ENCODE data around the gene UBN2. TPM values are rescaled to one million over a fixed set of nuclear protein-coding genes. Genes with fewer than 3 reads are reported as not detected.

Gene UBN2
- total and polyA plus RNA-seq, 4 experiments from 2014 or later = 0.49 to 26.7 (median 13.6) TPM

DNA sequence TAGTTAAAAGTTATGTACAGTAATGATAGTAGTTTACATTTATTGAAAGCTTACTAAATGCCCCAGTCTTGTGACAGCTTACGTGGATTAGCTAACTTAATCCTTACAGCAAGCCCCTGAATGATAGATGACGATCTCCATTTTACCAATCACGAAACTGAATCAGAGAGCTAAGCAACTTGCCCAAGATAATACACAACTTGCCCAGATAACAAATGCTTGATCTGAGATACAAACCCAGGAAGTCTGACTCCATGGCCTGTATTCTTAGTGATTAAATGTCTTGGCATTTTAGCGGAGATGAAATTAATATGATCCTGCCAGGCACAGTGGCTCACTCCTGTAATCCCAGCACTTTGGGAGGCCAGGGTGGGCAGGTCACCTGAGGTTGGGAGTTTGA lies 63.2 kb downstream of the UBN2 start:
- H3K36me3 Mint-ChIP-seq = peaks cover 25 to 39% of the 10 kb centered on the region in 2 donors
- CTCF ChIA-PET (ENCODE audit: partially characterized antibody) = interaction anchor here (0.5 to 1.3 kb wide), 2 partner anchors 9 to 546 kb away, joined by 3 read pairs; no protein-coding TSS in a partner anchor

DNA sequence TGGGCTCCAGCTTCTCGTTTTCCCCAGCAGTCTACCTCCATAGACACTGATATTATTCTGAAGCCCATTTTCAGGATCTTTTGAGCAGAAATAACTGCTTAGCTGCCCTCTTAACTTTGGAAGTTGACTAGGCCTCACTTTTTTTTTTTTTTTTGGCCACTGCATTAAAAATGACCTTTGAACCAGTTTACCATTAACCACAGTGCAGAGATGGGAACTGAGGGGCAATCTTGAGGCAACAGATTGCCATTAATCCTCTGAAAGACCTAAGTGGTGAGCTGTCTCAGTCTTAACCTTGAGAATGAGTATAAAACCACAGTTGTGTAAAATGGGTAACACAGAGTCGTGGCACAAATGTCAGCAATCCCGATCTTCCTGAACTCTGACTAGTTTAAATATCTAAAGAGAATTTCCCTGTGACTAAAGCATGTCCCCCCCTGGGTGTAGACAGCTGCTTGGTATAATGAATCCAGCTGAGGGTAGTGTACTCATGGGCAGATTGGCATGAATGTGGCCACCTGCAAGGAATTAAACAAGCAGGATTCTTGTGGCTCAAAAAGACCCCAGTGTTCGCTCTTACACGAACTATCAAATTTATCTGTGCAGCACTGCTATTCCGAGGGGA lies 64.0 kb downstream of the UBN2 start:
- H3K36me3 ChIP-seq (ENCODE audit: insufficient read depth, low read length) = no peaks in the 10 kb centered on the region
- H3K4me1 Mint-ChIP-seq = no peaks in the 10 kb centered on the region
- no peak overlapping the region for H3K4me3 Mint-ChIP-seq
- H3K27ac ChIP-seq (ENCODE audit: low read depth, low read length) = no peak overlapping the region
- no peak overlapping the region for H3K4me3 ChIP-seq (ENCODE audit: low read length in 2 of 2)
- H3K9me3 Mint-ChIP-seq = no peaks in the 10 kb centered on the region
- CTCF ChIA-PET (ENCODE audit: partially characterized antibody) = interaction anchor here (0.7 to 1.3 kb wide), 2 partner anchors 10 to 1225 kb away, joined by 3 read pairs; no protein-coding TSS in a partner anchor
- no peaks in the 10 kb centered on the region for H3K27me3 ChIP-seq (ENCODE audit: insufficient read depth, low read length)
- DNase-seq = no peak
- POLR2A ChIA-PET (ENCODE audit: partially characterized antibody) = interaction anchor here (0.7 kb wide), 1 partner anchor 9 kb away, joined by 3 read pairs; no protein-coding TSS in a partner anchor
- no peaks in the 10 kb centered on the region for H3K4me1 ChIP-seq (ENCODE audit: insufficient read depth, low read length)
- intact Hi-C loops (cut with micrococcal nuclease) = no loop called here
- peaks cover 32 to 44% of the 10 kb centered on the region in 2 donors for H3K36me3 Mint-ChIP-seq
- H3K27ac Mint-ChIP-seq = peak overlapping the region in 2 of 7 donors; percentile 4 to 35
- no peaks in the 10 kb centered on the region for H3K27me3 Mint-ChIP-seq
- H3K9me3 ChIP-seq (ENCODE audit: control insufficient read depth in 1 of 2, low read length in 2 of 2) = no peaks in the 10 kb centered on the region

More for the DNA sequence above, 63.2 kb downstream of the UBN2 start:
- Histone ChIP-seq H3K36me3 (ENCODE audit: insufficient read depth, low read length) (no peaks in the 10 kb centered on the region), H3K27me3 (ENCODE audit: insufficient read depth, low read length) (no peaks in the 10 kb centered on the region), H3K4me1 (ENCODE audit: insufficient read depth, low read length) (no peaks in the 10 kb centered on the region), H3K4me3 (ENCODE audit: low read length in 2 of 2) (no peak overlapping the region), H3K27ac (ENCODE audit: low read depth, low read length) (no peak overlapping the region), H3K9me3 (ENCODE audit: control insufficient read depth in 1 of 2, low read length in 2 of 2) (no peaks in the 10 kb centered on the region)
- DNase-seq = no peak
- H3K27ac Mint-ChIP-seq = no peak overlapping the region
- no peaks in the 10 kb centered on the region for H3K4me1 Mint-ChIP-seq
- POLR2A ChIA-PET (ENCODE audit: partially characterized antibody) = no interaction called here
- intact Hi-C loops (cut with micrococcal nuclease) = no loop called here
- no peak overlapping the region for H3K4me3 Mint-ChIP-seq
- H3K27me3 Mint-ChIP-seq = no peaks in the 10 kb centered on the region
- no peaks in the 10 kb centered on the region for H3K9me3 Mint-ChIP-seq

DNA sequence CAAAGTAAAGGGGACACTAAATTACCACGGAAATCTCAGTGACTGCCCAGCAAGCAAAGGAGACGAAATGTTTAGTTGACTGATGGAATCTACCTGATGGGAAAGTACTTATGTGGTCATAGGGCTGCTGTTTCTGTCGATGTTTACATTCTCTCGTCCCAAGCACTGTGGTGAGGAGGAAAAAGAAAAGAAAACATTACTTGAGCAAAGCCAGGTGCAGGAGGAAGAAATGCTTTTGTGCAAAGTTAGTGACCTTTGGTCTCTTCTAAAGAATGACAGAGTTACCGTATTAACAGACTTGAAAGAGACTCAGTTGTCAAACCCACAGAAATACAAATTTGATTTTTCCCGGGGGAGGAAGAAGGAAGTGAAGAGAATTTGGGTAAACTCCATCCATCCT lies 66.8 kb downstream of the UBN2 start:
- intact Hi-C loops (cut with micrococcal nuclease) = no loop called here
- no peaks in the 10 kb centered on the region for H3K4me1 Mint-ChIP-seq
- H3K27ac ChIP-seq (ENCODE audit: low read depth, low read length) = no peak overlapping the region
- H3K4me1 ChIP-seq (ENCODE audit: insufficient read depth, low read length) = no peaks in the 10 kb centered on the region
- no peak overlapping the region for H3K27ac Mint-ChIP-seq
- no peaks in the 10 kb centered on the region for H3K36me3 ChIP-seq (ENCODE audit: insufficient read depth, low read length)
- no peaks in the 10 kb centered on the region for H3K9me3 ChIP-seq (ENCODE audit: control insufficient read depth in 1 of 2, low read length in 2 of 2)
- CTCF ChIA-PET (ENCODE audit: partially characterized antibody) = no interaction called here
- DNase-seq = no peak
- POLR2A ChIA-PET (ENCODE audit: partially characterized antibody) = no interaction called here
- no peak overlapping the region for H3K4me3 Mint-ChIP-seq
- peaks cover 42 to 50% of the 10 kb centered on the region in 2 donors for H3K36me3 Mint-ChIP-seq
- no peaks in the 10 kb centered on the region for H3K27me3 Mint-ChIP-seq
- no peaks in the 10 kb centered on the region for H3K27me3 ChIP-seq (ENCODE audit: insufficient read depth, low read length)
- no peaks in the 10 kb centered on the region for H3K9me3 Mint-ChIP-seq
- no peak overlapping the region for H3K4me3 ChIP-seq (ENCODE audit: low read length in 2 of 2)

DNA sequence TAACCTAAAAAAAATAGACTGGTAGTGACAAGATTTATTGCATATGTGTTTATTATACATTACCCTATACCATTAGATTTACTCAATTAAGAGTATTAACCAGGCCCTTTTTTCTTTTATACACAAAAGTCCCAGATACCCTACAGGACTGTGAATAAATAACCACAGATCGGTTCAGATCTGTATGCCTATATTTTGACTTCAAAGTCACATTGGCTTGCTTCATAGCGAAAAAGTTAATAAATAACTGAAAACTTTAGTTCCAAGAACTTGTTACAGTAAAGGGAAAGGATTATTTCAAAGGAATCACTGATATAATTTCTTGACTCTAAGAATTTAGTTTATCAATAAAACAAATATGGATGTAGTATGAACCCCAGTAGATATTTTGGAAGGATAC lies 68.3 kb downstream of the UBN2 start:
- H3K9me3 Mint-ChIP-seq = peaks cover 0 to 2% (median 0%) of the 10 kb centered on the region in 8 donors
- H3K4me1 Mint-ChIP-seq = no peaks in the 10 kb centered on the region
- Histone ChIP-seq H3K4me1 (ENCODE audit: insufficient read depth, low read length) (no peaks in the 10 kb centered on the region), H3K36me3 (ENCODE audit: insufficient read depth, low read length) (no peaks in the 10 kb centered on the region), H3K9me3 (ENCODE audit: control insufficient read depth in 1 of 2, low read length in 2 of 2) (no peaks in the 10 kb centered on the region), H3K27me3 (ENCODE audit: insufficient read depth, low read length) (no peaks in the 10 kb centered on the region), H3K4me3 (ENCODE audit: low read length in 2 of 2) (no peak overlapping the region), H3K27ac (ENCODE audit: low read depth, low read length) (no peak overlapping the region)
- ChIA-PET CTCF (ENCODE audit: partially characterized antibody) (no interaction called here), POLR2A (ENCODE audit: partially characterized antibody) (no interaction called here)
- peaks cover 34 to 45% of the 10 kb centered on the region in 2 donors for H3K36me3 Mint-ChIP-seq
- H3K27ac Mint-ChIP-seq = no peak overlapping the region
- intact Hi-C loops (cut with micrococcal nuclease) = no loop called here
- DNase-seq = no peak
- no peak overlapping the region for H3K4me3 Mint-ChIP-seq
- H3K27me3 Mint-ChIP-seq = no peaks in the 10 kb centered on the region

DNA sequence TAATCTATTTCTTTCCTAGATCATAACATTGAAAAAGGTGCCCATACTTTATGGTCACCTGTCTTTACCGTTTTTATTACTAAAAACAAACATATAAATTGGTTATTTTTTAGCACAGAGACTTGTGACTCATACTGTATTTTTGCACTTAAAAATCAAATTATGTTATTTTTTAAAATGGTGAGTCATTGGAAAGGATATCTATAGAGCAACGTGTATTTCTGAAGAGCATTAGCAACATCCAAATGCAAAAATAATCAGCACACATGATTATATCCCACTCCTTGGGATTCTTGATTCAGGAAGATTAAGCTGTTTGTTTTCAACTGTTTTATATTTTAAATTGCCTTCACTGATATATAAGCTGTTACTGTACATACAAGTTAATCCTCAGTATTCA lies 69.4 kb downstream of the UBN2 start:
- Histone ChIP-seq H3K4me3 (ENCODE audit: low read length in 2 of 2) (no peak overlapping the region), H3K27ac (ENCODE audit: low read depth, low read length) (no peak overlapping the region), H3K9me3 (ENCODE audit: control insufficient read depth in 1 of 2, low read length in 2 of 2) (no peaks in the 10 kb centered on the region), H3K4me1 (ENCODE audit: insufficient read depth, low read length) (no peaks in the 10 kb centered on the region), H3K36me3 (ENCODE audit: insufficient read depth, low read length) (no peaks in the 10 kb centered on the region), H3K27me3 (ENCODE audit: insufficient read depth, low read length) (no peaks in the 10 kb centered on the region)
- H3K9me3 Mint-ChIP-seq = peaks cover 0 to 2% (median 0%) of the 10 kb centered on the region in 8 donors
- ChIA-PET CTCF (ENCODE audit: partially characterized antibody) (no interaction called here), POLR2A (ENCODE audit: partially characterized antibody) (no interaction called here)
- no peaks in the 10 kb centered on the region for H3K27me3 Mint-ChIP-seq
- intact Hi-C loops (cut with micrococcal nuclease) = no loop called here
- peaks cover 29 to 36% of the 10 kb centered on the region in 2 donors for H3K36me3 Mint-ChIP-seq
- no peaks in the 10 kb centered on the region for H3K4me1 Mint-ChIP-seq
- H3K27ac Mint-ChIP-seq = no peak overlapping the region
- H3K4me3 Mint-ChIP-seq = no peak overlapping the region
- DNase-seq = no peak

DNA sequence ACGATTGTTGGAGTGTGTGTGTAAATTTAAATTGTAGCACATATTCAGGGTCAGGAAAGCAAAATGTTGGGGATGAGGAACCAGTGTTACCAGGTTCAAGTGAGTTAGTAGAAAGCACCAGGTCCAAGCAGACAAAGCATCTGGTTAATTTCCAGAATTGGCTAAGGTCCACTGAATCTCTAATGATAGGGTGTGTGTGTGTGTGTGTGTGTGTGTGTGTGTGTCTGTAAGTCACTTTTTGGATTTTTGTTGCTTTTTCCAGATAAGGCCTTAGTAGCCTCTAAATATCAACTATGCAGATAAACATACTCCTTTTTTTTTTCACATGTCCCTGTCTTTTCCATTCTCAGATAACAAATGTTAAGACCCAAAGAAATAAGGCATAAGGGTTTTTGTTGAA lies 73.5 kb downstream of the UBN2 start:
- CTCF ChIA-PET (ENCODE audit: partially characterized antibody) = interaction anchor here (0.7 to 0.9 kb wide), 2 partner anchors 16 to 287 kb away, joined by 3 to 4 read pairs; no protein-coding TSS in a partner anchor
- Histone ChIP-seq H3K27me3 (ENCODE audit: insufficient read depth, low read length) (no peaks in the 10 kb centered on the region), H3K27ac (ENCODE audit: low read depth, low read length) (no peak overlapping the region), H3K9me3 (ENCODE audit: control insufficient read depth in 1 of 2, low read length in 2 of 2) (no peaks in the 10 kb centered on the region), H3K4me3 (ENCODE audit: low read length in 2 of 2) (no peak overlapping the region), H3K4me1 (ENCODE audit: insufficient read depth, low read length) (no peaks in the 10 kb centered on the region), H3K36me3 (ENCODE audit: insufficient read depth, low read length) (no peaks in the 10 kb centered on the region)
- H3K27ac Mint-ChIP-seq = peak overlapping the region in 2 of 7 donors; percentile 1 to 69
- no peaks in the 10 kb centered on the region for H3K4me1 Mint-ChIP-seq
- peaks cover 0 to 2% (median 0%) of the 10 kb centered on the region in 8 donors for H3K9me3 Mint-ChIP-seq
- POLR2A ChIA-PET (ENCODE audit: partially characterized antibody) = interaction anchor here (0.6 kb wide), 1 partner anchor 9 kb away, joined by 3 read pairs; no protein-coding TSS in a partner anchor
- no peaks in the 10 kb centered on the region for H3K27me3 Mint-ChIP-seq
- no peak overlapping the region for H3K4me3 Mint-ChIP-seq
- peaks cover 15 to 17% of the 10 kb centered on the region in 2 donors for H3K36me3 Mint-ChIP-seq
- no peak for DNase-seq
- intact Hi-C loops (cut with micrococcal nuclease) = no loop called here

DNA sequence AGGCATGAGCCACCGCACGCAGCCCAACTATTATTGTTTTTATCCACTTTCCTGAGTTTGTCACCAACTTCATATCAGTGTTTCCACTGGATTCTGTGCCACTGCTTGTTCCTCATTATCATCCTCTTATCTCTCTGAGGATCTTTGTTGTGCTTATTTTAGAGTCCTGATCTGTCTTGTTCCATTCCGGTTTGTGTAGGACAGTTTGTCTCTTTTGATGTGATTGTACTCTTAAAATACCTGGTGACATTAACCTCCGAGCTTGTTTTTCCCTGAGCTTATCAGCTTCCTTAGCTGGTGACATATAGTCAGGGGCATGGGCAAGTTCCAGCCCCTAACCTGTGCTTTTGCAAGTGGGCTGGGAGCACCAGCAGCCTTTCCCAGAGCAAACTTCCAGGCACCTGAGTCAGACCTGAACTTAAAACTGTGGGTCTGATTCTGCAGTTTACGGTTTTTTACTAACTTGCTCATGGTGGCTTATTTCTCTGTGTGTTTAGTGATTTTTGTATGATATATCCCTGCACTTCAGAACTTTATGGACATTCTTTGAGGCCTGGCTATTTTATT lies 87.0 kb downstream of the UBN2 start:
- peak overlapping the region in 1 of 7 donors; percentile 53 for H3K27ac Mint-ChIP-seq
- H3K27me3 ChIP-seq (ENCODE audit: insufficient read depth, low read length) = no peaks in the 10 kb centered on the region
- no peak overlapping the region for H3K4me3 ChIP-seq (ENCODE audit: low read length in 2 of 2)
- CTCF ChIA-PET (ENCODE audit: partially characterized antibody) = no interaction called here
- H3K27me3 Mint-ChIP-seq = peaks cover 2 to 3% of the 10 kb centered on the region in 2 donors
- DNase-seq = no peak
- no peaks in the 10 kb centered on the region for H3K36me3 Mint-ChIP-seq
- H3K36me3 ChIP-seq (ENCODE audit: insufficient read depth, low read length) = no peaks in the 10 kb centered on the region
- H3K9me3 ChIP-seq (ENCODE audit: control insufficient read depth in 1 of 2, low read length in 2 of 2) = no peaks in the 10 kb centered on the region
- H3K4me1 Mint-ChIP-seq = no peaks in the 10 kb centered on the region
- no peak overlapping the region for H3K27ac ChIP-seq (ENCODE audit: low read depth, low read length)
- no peaks in the 10 kb centered on the region for H3K9me3 Mint-ChIP-seq
- peak overlapping the region in 1 of 8 donors; percentile 48 for H3K4me3 Mint-ChIP-seq
- POLR2A ChIA-PET (ENCODE audit: partially characterized antibody) = no interaction called here
- intact Hi-C loops (cut with micrococcal nuclease) = no loop called here
- H3K4me1 ChIP-seq (ENCODE audit: insufficient read depth, low read length) = no peaks in the 10 kb centered on the region
